Neural cell (in vitro differentiated cells): ENCODE data around the gene FCMR. TPM values are rescaled to one million over a fixed set of nuclear protein-coding genes. Genes with fewer than 3 reads are reported as not detected.

Experiments
- H2AFZ ChIP-seq: fragments of 200-600, 300-800 bp; sonication (generic), shearing (Covaris generic); 2 replicates; pipeline ENCODE4 v1.6.0; 2014; ENCODE audit warnings: low read depth, mild to moderate bottlenecking, antibody characterized with exemption, low read length, moderate library complexity
- H3F3A ChIP-seq: fragments of 200-600 bp; shearing (Covaris generic); 2 replicates; pipeline ENCODE4 v1.6.1; 2016; ENCODE audit warnings: mild to moderate bottlenecking, moderate library complexity, mixed read lengths, antibody characterized with exemption, low read length; ENCODE audit not compliant: insufficient read depth, poor library complexity, severe bottlenecking
- H3K27ac ChIP-seq: fragments of 200-600, 300-800 bp; sonication (generic), shearing (Covaris generic); 2 replicates; pipeline ENCODE4 v1.5.1; 2014; ENCODE audit warnings: mild to moderate bottlenecking, low read length, moderate library complexity
- H3K27me3 ChIP-seq: fragments of 300-800, 200-600 bp; sonication (generic), shearing (Covaris generic); 2 replicates; pipeline ENCODE4 v1.6.0; 2014; ENCODE audit warnings: mild to moderate bottlenecking, low read depth, low read length, moderate library complexity; ENCODE audit not compliant: insufficient read depth
- H3K36me3 ChIP-seq: fragments of 300-800, 200-600 bp; sonication (generic), shearing (Covaris generic); 2 replicates; pipeline ENCODE4 v1.5.1; 2014; ENCODE audit warnings: mild to moderate bottlenecking, antibody characterized with exemption, low read length, moderate library complexity; ENCODE audit not compliant: insufficient read depth
- H3K4me2 ChIP-seq: fragments of 300-800, 200-600 bp; sonication (generic), shearing (Covaris generic); 2 replicates; pipeline ENCODE4 v1.6.0; 2014; ENCODE audit warnings: mild to moderate bottlenecking, low read length
- H3K4me3 ChIP-seq: fragments of 300-800, 200-600 bp; sonication (generic), shearing (Covaris generic); 2 replicates; pipeline ENCODE4 v1.5.1; 2014; ENCODE audit warnings: mild to moderate bottlenecking, low read length, moderate library complexity
- H3K79me2 ChIP-seq: fragments of 200-600 bp; shearing (Covaris generic); replicated peaks from 2 replicates; pipeline ENCODE4 v1.6.0; 2014; ENCODE audit warnings: mild to moderate bottlenecking, low read length, moderate library complexity; ENCODE audit not compliant: insufficient read depth
- H3K9ac ChIP-seq: fragments of 300-800, 200-600 bp; sonication (generic), shearing (Covaris generic); 2 replicates; pipeline ENCODE4 v1.6.1; 2016; ENCODE audit warnings: mild to moderate bottlenecking, low read length, mixed read lengths
- H3K9me2 ChIP-seq: fragments of 200-600 bp; shearing (Covaris generic); 2 replicates; pipeline ENCODE4 v1.6.1; 2016; ENCODE audit warnings: mild to moderate bottlenecking, low read length, mixed read lengths; ENCODE audit not compliant: insufficient read depth
- H3K9me3 ChIP-seq: fragments of 200-600, 300-800 bp; sonication (generic), shearing (Covaris generic); 2 replicates; pipeline ENCODE4 v1.6.1; 2016; ENCODE audit warnings: mild to moderate bottlenecking, mixed run types, low read length, moderate library complexity, mixed read lengths
- H4K20me1 ChIP-seq: fragments of 200-600 bp; shearing (Covaris generic); 2 replicates; pipeline ENCODE4 v1.6.1; 2016; ENCODE audit warnings: mild to moderate bottlenecking, mixed run types; ENCODE audit not compliant: insufficient read depth
- EP300 ChIP-seq: fragments of 450-650 bp; conservative IDR thresholded peaks from 2 replicates; pipeline ENCODE4 v1.6.1; 2014; ENCODE audit warnings: antibody characterized with exemption, mild to moderate bottlenecking, moderate library complexity; ENCODE audit not compliant: poor library complexity, severe bottlenecking
- EZH2 ChIP-seq: fragments of 200-600, 300-800 bp; shearing (Covaris generic), sonication (generic); IDR thresholded peaks from 2 replicates; pipeline ENCODE4 v1.6.1; 2014; ENCODE audit warnings: antibody characterized with exemption, low read length, borderline replicate concordance, mild to moderate bottlenecking; ENCODE audit not compliant: insufficient read depth, poor library complexity, severe bottlenecking
- MXI1 ChIP-seq: fragments of 450-650 bp; conservative IDR thresholded peaks from 2 replicates; pipeline ENCODE4 v1.6.1; 2014; ENCODE audit warnings: antibody characterized with exemption, mild to moderate bottlenecking; ENCODE audit not compliant: poor library complexity, severe bottlenecking
- POLR2AphosphoS5 ChIP-seq: IDR thresholded peaks from 2 replicates; pipeline ENCODE4 v1.6.1; 2012
- RAD21 ChIP-seq: fragments of 450-650 bp; conservative IDR thresholded peaks from 2 replicates; pipeline ENCODE4 v1.6.1; 2014; ENCODE audit warnings: antibody characterized with exemption, mild to moderate bottlenecking, moderate library complexity
- SMC3 ChIP-seq: fragments of 450-650 bp; conservative IDR thresholded peaks from 2 replicates; pipeline ENCODE4 v1.6.1; 2014; ENCODE audit warnings: antibody characterized with exemption, mild to moderate bottlenecking, moderate library complexity; ENCODE audit not compliant: poor library complexity
- TAF1 ChIP-seq: IDR thresholded peaks from 2 replicates; pipeline ENCODE4 v1.6.1; 2012; ENCODE audit warnings: low read depth
- polyA plus RNA-seq: library from polyadenylated mRNA; depleted of rRNA; stranded (reverse); fragments of >200 nt; gene quantifications from 2 replicates; pipeline ENCODE4 v1.2.3, GENCODE V29; 2014
- TF ChIP-seq, protein P1 (sequence below): fragments of 450-650 bp; IDR thresholded peaks from 2 replicates; pipeline ENCODE4 v1.5.1; 2014; ENCODE audit warnings: antibody characterized with exemption, mild to moderate bottlenecking, moderate library complexity; ENCODE audit not compliant: poor library complexity, severe bottlenecking
- TF ChIP-seq, protein P2 (sequence below): IDR thresholded peaks from 2 replicates; pipeline ENCODE4 v1.6.1; 2012; ENCODE audit warnings: borderline replicate concordance

FCMR gene
- polyA plus RNA-seq, 1 donor from 2014 or later = not detected

DNA sequence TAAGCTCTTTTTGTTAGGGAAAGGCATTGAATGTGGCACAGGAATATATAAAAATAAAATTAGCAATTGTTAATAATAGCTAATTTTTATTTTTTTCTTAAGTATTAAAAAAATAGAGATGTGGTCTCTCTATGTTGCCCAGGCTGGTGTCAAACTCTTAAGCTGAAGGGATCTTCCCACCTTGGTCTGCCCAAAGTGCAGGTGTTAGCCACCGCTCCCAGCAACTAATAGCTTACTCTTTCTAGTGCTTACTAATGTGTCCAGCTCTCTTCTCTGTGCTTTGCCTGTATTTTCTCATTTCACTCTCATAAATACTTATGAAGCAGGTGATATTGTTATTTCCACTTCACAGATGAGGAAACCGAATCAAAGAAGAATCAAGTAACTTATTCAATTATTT is 37.9 kb downstream of the FCMR start:
- no peaks in the 10 kb centered on the region for H3K9me3 ChIP-seq
- no peaks in the 10 kb centered on the region for H4K20me1 ChIP-seq
- H3K27me3 ChIP-seq = no peaks in the 10 kb centered on the region
- no peak overlapping the region for H2AFZ ChIP-seq
- TF ChIP-seq SMC3 (no peak), EZH2 (no peak), EP300 (no peak)
- H3K27ac ChIP-seq = no peak overlapping the region
- no peaks in the 10 kb centered on the region for H3K79me2 ChIP-seq
- H3F3A ChIP-seq = no peaks in the 10 kb centered on the region
- H3K9me2 ChIP-seq = no peaks in the 10 kb centered on the region
- H3K36me3 ChIP-seq = no peaks in the 10 kb centered on the region
- H3K4me3 ChIP-seq = no peak overlapping the region
- no peak overlapping the region for H3K4me2 ChIP-seq
- no peak overlapping the region for H3K9ac ChIP-seq

DNA sequence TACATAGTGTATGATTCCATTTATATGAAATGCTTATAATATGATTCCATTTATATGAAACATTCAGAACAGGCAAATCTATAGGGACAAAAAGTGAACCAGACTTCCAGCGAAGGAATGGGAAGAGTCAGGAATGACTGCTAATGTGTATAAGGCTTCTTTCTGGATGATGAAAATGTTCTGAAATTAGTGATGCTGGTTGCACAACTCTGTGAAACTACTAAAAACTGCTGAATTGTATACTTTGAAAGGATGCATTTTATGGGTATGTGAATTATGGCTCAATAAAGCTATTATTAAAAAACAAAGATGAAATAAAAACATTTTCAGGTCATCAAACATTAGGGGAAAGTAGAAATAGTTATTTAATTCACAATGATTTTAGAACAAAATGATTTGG is 38.6 kb downstream of the FCMR start:
- Histone ChIP-seq H3K9ac (no peak overlapping the region), H4K20me1 (no peaks in the 10 kb centered on the region), H3K79me2 (no peaks in the 10 kb centered on the region), H3K27me3 (no peaks in the 10 kb centered on the region), H3K36me3 (no peaks in the 10 kb centered on the region), H3K9me2 (no peaks in the 10 kb centered on the region), H3K4me3 (no peak overlapping the region), H3F3A (no peaks in the 10 kb centered on the region), H3K9me3 (no peaks in the 10 kb centered on the region), H2AFZ (no peak overlapping the region), H3K27ac (no peak overlapping the region), H3K4me2 (no peak overlapping the region)
- TF ChIP-seq RAD21 (no peak), TAF1 (no peak), EP300 (no peak)
- TF ChIP-seq, protein P1, sequence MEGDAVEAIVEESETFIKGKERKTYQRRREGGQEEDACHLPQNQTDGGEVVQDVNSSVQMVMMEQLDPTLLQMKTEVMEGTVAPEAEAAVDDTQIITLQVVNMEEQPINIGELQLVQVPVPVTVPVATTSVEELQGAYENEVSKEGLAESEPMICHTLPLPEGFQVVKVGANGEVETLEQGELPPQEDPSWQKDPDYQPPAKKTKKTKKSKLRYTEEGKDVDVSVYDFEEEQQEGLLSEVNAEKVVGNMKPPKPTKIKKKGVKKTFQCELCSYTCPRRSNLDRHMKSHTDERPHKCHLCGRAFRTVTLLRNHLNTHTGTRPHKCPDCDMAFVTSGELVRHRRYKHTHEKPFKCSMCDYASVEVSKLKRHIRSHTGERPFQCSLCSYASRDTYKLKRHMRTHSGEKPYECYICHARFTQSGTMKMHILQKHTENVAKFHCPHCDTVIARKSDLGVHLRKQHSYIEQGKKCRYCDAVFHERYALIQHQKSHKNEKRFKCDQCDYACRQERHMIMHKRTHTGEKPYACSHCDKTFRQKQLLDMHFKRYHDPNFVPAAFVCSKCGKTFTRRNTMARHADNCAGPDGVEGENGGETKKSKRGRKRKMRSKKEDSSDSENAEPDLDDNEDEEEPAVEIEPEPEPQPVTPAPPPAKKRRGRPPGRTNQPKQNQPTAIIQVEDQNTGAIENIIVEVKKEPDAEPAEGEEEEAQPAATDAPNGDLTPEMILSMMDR = no peak

DNA sequence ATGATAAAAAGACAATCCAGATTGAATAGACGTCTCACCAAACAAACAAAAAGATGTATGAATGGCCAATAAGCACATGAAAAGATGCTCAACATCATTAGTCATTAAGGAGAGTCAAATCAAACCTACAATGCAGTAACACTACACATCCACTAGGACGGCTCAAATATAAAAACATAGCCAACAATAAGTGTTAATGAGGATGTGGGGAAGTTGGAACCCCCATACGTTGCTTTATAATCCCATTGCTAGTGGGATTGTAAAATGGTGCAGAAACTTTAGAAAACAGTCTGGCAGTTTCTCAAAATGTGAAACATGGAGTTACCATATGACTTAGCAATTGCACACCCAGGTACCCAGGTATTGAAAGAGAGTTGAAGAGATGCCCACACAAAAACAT is 39.2 kb downstream of the FCMR start:
- H3K9me2 ChIP-seq = no peaks in the 10 kb centered on the region
- H3K27ac ChIP-seq = no peak overlapping the region
- no peaks in the 10 kb centered on the region for H3K27me3 ChIP-seq
- H2AFZ ChIP-seq = no peak overlapping the region
- no peaks in the 10 kb centered on the region for H4K20me1 ChIP-seq
- H3F3A ChIP-seq = no peaks in the 10 kb centered on the region
- no peak overlapping the region for H3K4me2 ChIP-seq
- no peaks in the 10 kb centered on the region for H3K9me3 ChIP-seq
- H3K9ac ChIP-seq = no peak overlapping the region
- H3K79me2 ChIP-seq = no peaks in the 10 kb centered on the region
- TF ChIP-seq SMC3 (no peak), POLR2AphosphoS5 (no peak)
- H3K36me3 ChIP-seq = no peaks in the 10 kb centered on the region
- H3K4me3 ChIP-seq = no peak overlapping the region

DNA sequence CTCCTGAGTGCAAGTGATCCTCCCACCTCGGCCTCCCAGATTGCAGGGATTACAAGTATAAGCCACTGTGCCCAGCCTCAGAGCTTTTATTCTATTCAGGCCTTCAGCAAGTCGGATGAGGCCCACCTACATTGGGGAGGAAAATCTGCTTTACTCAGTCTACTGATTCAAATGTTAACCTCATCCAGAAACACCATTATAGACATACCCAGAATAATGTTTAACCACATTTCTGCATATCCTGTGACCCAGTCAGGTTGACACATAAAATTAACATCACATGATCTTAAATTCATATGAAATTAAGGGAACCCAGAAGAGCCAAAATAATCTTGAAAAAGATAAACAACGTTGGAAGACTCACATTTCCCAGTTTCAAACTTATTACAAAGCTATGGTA is 41.4 kb downstream of the FCMR start:
- Histone ChIP-seq H3K79me2 (no peaks in the 10 kb centered on the region), H3K9me3 (no peaks in the 10 kb centered on the region), H3K4me2 (no peak overlapping the region), H3K4me3 (no peak overlapping the region), H3F3A (no peaks in the 10 kb centered on the region), H3K9me2 (no peaks in the 10 kb centered on the region), H3K9ac (no peak overlapping the region), H3K36me3 (no peaks in the 10 kb centered on the region), H2AFZ (no peak overlapping the region), H3K27me3 (no peaks in the 10 kb centered on the region), H3K27ac (no peak overlapping the region), H4K20me1 (no peaks in the 10 kb centered on the region)
- TF ChIP-seq EP300 (no peak), EZH2 (no peak), RAD21 (no peak), POLR2AphosphoS5 (no peak), SMC3 (no peak), MXI1 (no peak), TAF1 (no peak)
- TF ChIP-seq, protein P1 = no peak
- TF ChIP-seq, protein P2, sequence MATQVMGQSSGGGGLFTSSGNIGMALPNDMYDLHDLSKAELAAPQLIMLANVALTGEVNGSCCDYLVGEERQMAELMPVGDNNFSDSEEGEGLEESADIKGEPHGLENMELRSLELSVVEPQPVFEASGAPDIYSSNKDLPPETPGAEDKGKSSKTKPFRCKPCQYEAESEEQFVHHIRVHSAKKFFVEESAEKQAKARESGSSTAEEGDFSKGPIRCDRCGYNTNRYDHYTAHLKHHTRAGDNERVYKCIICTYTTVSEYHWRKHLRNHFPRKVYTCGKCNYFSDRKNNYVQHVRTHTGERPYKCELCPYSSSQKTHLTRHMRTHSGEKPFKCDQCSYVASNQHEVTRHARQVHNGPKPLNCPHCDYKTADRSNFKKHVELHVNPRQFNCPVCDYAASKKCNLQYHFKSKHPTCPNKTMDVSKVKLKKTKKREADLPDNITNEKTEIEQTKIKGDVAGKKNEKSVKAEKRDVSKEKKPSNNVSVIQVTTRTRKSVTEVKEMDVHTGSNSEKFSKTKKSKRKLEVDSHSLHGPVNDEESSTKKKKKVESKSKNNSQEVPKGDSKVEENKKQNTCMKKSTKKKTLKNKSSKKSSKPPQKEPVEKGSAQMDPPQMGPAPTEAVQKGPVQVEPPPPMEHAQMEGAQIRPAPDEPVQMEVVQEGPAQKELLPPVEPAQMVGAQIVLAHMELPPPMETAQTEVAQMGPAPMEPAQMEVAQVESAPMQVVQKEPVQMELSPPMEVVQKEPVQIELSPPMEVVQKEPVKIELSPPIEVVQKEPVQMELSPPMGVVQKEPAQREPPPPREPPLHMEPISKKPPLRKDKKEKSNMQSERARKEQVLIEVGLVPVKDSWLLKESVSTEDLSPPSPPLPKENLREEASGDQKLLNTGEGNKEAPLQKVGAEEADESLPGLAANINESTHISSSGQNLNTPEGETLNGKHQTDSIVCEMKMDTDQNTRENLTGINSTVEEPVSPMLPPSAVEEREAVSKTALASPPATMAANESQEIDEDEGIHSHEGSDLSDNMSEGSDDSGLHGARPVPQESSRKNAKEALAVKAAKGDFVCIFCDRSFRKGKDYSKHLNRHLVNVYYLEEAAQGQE = no peak
